Esophagus squamous epithelium (tissue), 5 donors: ENCODE measurements around the gene SLC6A9. TPM values are rescaled to one million over a fixed set of nuclear protein-coding genes. Genes with fewer than 3 reads are reported as not detected.

Experiments
- DNase-seq: peaks from one replicate; lab custom pipeline; 2025; lab: John Stamatoyannopoulos, UW
- H3K27ac ChIP-seq, 4 donors: fragments of 200-600 bp; sonication (generic); one replicate each; pipeline ENCODE4 v1.5.1; 2016 to 2019; ENCODE audit warnings: mild to moderate bottlenecking in 1 of 4
- H3K27me3 ChIP-seq, 4 donors: fragments of 200-600 bp; sonication (generic); 1 replicate in 3 of 4; 2 replicates in 1 of 4; pipeline versions ENCODE4 v1.5.1 to v1.6.0; 2017 to 2021; ENCODE audit warnings: antibody characterized with exemption in 1 of 4
- H3K36me3 ChIP-seq, 3 donors: fragments of 200-600 bp; sonication (generic); one replicate each; pipeline ENCODE4 v1.5.1; 2016 to 2019
- H3K4me1 ChIP-seq, 3 donors: fragments of 200-600 bp; sonication (generic); one replicate each; pipeline ENCODE4 v1.5.1; 2017 to 2019
- H3K4me3 ChIP-seq, 4 donors: fragments of 200-600 bp; sonication (generic); 1 replicate in 3 of 4; 2 replicates in 1 of 4; pipeline ENCODE4 v1.5.1; 2016 to 2019; ENCODE audit warnings: mild to moderate bottlenecking in 2 of 4, moderate library complexity in 1 of 4
- H3K9me3 ChIP-seq, 3 donors: fragments of 200-600 bp; sonication (generic); one replicate each; pipeline ENCODE4 v1.5.1; 2016 to 2019
- POLR2A ChIP-seq, 4 donors: fragments of 450-650 bp; IDR thresholded peaks; one replicate each; pipeline ENCODE4 v1.6.1; 2017; ENCODE audit warnings: antibody characterized with exemption in 4 of 4, mild to moderate bottlenecking in 4 of 4, moderate library complexity in 3 of 4
- WGBS, 2 donors: methylation state at CpG; one replicate each; pipeline ENCODE4 v1.1.5; 2018; 5-methylcytosine and 5-hydroxymethylcytosine counted together
- intact Hi-C: fragments of 100-400 bp; cut with DNase I; formaldehyde crosslinking; loops from one replicate; pipeline ENCODE4 v1.15.0; 2022
- total RNA-seq, 4 donors: library from RNA; depleted of rRNA; stranded (reverse); fragments of >200 nt; gene quantifications; one replicate each; pipeline ENCODE4 v1.1.0, GENCODE V29; 2016
- TF ChIP-seq, protein P1 (sequence below), 6 experiments: fragments of 450-650 bp in 4 of 6; fragments of 200-600 bp in 2 of 6; sonication (generic) in 2 of 6; IDR thresholded peaks; one replicate each; pipeline ENCODE4 v1.5.1; 2016 to 2019; ENCODE audit warnings: antibody characterized with exemption in 6 of 6, mild to moderate bottlenecking in 4 of 6, moderate library complexity in 4 of 6
- donor health status: DM: yes; HTN: yes; CAD: no.

Gene SLC6A9
- total RNA-seq, 4 donors from 2014 or later = 10.4 to 40.0 (median 23.2) TPM

DNA sequence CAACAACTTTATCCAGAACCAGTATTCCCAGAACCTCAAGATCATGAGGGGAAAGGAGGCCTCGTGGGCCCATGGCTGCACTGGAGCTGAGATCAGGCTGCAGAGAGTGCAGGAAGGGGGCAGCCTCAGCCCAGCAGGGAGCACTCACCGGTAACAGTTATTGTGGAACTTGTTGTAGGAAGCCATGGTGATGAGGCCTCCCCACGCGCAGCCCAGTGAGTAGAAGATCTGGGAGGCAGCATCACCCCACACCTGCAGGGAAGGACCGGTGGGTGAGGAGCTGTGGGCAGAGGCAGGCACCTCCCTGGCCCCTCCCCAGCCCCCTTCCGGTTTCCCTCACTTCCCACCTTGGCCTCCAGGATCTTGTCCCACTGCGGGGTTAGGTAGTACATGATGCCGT is 29.1 kb downstream of the SLC6A9 start:
- WGBS, 2 donors = 74 to 85% methylated on average over 4 to 8 of the region's 8 CpGs
- intact Hi-C loops = loop anchor here (5.0 kb wide), 1 partner anchor 35 kb away; no protein-coding TSS in a partner anchor
- peaks cover 0 to 15% (median 4%) of the 10 kb centered on the region in 3 donors for H3K4me1 ChIP-seq
- no peak overlapping the region for H3K27ac ChIP-seq
- TF ChIP-seq POLR2A (IDR thresholded peaks at IDR 0.05) = no peak
- H3K27me3 ChIP-seq = no peaks in the 10 kb centered on the region
- DNase-seq = no peak
- no peak overlapping the region for H3K4me3 ChIP-seq
- peaks cover 0 to 87% (median 0%) of the 10 kb centered on the region in 3 donors for H3K36me3 ChIP-seq
- no peaks in the 10 kb centered on the region for H3K9me3 ChIP-seq

DNA sequence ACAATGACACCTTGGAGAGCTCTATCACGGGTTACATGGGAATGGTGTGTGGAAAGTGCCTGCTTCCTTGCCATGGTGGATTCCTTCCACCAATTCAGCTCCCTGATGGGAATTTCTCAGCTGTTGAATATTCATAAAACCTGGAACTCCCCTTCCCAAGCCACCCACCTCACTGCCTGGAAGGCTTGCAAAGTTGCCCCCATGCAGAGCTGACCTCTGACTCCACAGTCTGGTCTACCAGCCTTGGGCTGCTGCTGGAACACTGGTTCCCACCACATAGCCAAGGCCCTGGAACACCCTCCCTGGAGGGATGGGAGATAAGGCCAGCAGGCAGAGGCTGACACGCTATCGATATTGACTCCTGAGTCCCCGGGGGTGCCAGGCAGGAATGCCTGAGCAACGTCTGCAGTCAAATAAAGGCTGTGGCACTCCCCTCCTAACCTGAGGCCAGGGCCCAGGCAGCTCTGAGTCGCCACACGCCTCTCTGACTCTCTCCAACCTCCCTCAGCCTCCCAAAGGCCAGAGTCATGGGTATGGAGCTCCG is 31.1 kb downstream of the SLC6A9 start:
- H3K36me3 ChIP-seq = peaks cover 0 to 81% (median 0%) of the 10 kb centered on the region in 3 donors
- H3K4me3 ChIP-seq = no peak overlapping the region
- H3K27ac ChIP-seq = no peak overlapping the region
- TF ChIP-seq, protein P1, sequence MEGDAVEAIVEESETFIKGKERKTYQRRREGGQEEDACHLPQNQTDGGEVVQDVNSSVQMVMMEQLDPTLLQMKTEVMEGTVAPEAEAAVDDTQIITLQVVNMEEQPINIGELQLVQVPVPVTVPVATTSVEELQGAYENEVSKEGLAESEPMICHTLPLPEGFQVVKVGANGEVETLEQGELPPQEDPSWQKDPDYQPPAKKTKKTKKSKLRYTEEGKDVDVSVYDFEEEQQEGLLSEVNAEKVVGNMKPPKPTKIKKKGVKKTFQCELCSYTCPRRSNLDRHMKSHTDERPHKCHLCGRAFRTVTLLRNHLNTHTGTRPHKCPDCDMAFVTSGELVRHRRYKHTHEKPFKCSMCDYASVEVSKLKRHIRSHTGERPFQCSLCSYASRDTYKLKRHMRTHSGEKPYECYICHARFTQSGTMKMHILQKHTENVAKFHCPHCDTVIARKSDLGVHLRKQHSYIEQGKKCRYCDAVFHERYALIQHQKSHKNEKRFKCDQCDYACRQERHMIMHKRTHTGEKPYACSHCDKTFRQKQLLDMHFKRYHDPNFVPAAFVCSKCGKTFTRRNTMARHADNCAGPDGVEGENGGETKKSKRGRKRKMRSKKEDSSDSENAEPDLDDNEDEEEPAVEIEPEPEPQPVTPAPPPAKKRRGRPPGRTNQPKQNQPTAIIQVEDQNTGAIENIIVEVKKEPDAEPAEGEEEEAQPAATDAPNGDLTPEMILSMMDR (IDR thresholded peaks at IDR 0.05) = no peak
- TF ChIP-seq POLR2A (IDR thresholded peaks at IDR 0.05) = no peak
- H3K9me3 ChIP-seq = no peaks in the 10 kb centered on the region
- DNase-seq = no peak
- no peaks in the 10 kb centered on the region for H3K27me3 ChIP-seq
- peaks cover 0 to 19% (median 5%) of the 10 kb centered on the region in 3 donors for H3K4me1 ChIP-seq
- intact Hi-C loops = loop anchor here (5.0 kb wide), 1 partner anchor 37 kb away; no protein-coding TSS in a partner anchor
- WGBS, 2 donors = 67% methylated on average over 7 of the region's 8 CpGs; no CpG with 5 or more reads in 1 of the 2 donors

DNA sequence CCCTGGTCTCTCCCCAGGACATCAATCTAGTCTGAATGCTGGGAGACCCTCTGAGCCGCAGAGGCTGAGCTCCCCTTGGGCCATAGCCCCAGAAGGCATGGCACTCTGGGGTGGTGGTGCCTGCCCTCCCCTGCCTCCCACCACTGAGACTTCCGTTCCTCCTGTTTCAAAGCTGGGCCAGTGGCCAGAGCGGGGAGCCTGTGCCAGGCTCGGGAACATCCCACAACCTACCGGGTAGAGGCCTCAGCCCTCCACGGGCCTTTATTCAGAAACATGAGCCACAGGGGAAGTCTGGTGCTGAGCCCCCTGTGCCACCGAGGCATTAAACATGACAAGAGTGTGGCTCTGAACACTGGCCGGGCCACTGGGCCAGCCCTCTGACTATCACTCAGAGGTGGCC is 31.8 kb downstream of the SLC6A9 start:
- intact Hi-C loops = no loop called here

DNA sequence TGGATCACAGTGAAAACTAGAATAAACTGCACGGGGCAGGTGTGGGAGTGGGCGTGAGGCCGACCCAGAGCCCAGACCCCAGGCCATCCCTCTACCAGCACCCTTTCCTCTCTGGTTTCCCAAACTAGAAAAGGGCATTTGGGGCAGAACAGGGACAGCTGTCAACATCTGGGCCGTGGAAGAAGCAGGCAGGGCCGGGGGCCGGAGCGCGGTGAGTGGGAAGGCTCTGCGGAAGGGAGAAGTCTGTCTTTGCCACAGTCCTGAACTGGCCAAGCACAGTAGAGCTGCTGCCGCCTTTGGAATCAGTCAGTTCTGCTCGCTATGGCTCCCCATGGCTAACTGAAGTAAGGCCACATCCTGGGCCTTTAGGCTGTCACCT is 33.3 kb downstream of the SLC6A9 start:
- TF ChIP-seq POLR2A (IDR thresholded peaks at IDR 0.05) = no peak
- TF ChIP-seq, protein P1 (IDR thresholded peaks at IDR 0.05) = no peak
- Histone ChIP-seq H3K4me1 (peaks cover 0 to 30% (median 5%) of the 10 kb centered on the region in 3 donors), H3K27ac (no peak overlapping the region), H3K4me3 (no peak overlapping the region), H3K9me3 (no peaks in the 10 kb centered on the region), H3K36me3 (peaks cover 0 to 60% (median 0%) of the 10 kb centered on the region in 3 donors), H3K27me3 (no peaks in the 10 kb centered on the region)
- DNase-seq = no peak
- 82 to 93% methylated on average over 11 of the region's 11 CpGs for WGBS, 2 donors
- intact Hi-C loops = no loop called here

More for the DNA sequence above, 31.8 kb downstream of the SLC6A9 start:
- DNase-seq = no peak
- Histone ChIP-seq H3K27ac (no peak overlapping the region), H3K4me3 (no peak overlapping the region), H3K27me3 (no peaks in the 10 kb centered on the region), H3K4me1 (peaks cover 0 to 19% (median 5%) of the 10 kb centered on the region in 3 donors), H3K9me3 (no peaks in the 10 kb centered on the region), H3K36me3 (peaks cover 0 to 74% (median 0%) of the 10 kb centered on the region in 3 donors)
- WGBS, 2 donors = 47% methylated on average over 3 of the region's 8 CpGs; no CpG with 5 or more reads in 1 of the 2 donors
- TF ChIP-seq, protein P1 (IDR thresholded peaks at IDR 0.05) = no peak
- no peak for TF ChIP-seq POLR2A (IDR thresholded peaks at IDR 0.05)

DNA sequence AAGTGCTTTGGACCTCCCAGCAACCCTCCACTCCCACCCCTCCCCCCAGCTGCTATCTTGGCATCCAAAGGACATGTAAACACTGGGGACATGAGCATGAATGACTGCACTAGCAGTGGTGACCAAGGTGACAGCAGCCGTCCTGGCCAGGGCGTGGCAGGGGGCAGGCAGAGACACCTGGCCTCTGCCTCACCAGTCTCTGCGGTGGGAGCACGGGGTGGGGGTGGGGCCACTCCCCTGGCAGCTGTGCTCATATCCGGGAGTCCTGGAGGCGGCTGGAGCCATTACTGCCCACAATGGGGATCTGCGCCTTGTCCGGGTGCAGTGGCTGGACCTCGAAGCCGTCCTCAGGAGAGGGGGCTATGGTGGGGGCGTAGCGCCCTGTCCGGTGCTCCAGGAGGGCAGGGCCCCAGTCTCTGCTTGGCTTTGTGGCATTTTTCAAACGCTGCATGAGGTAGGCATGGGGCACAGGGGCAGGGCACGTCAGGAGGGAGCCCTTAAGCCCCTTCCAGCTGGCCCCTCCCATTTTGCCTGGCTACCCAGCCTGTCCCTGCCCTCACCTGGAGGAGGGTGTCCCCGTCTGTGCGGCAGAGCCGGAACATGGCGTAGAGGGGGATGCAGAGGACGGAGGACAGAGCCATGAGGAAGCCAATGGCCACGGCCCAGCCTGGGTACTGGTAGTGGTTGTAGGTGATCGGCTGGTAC is 33.8 kb downstream of the SLC6A9 start:
- H3K4me1 ChIP-seq = peaks cover 5 to 34% (median 5%) of the 10 kb centered on the region in 3 donors
- H3K9me3 ChIP-seq = no peaks in the 10 kb centered on the region
- peaks cover 0 to 55% (median 0%) of the 10 kb centered on the region in 3 donors for H3K36me3 ChIP-seq
- WGBS, 2 donors = 86 to 87% methylated on average over 5 of the region's 22 CpGs
- intact Hi-C loops = no loop called here
- DNase-seq = no peak
- H3K27ac ChIP-seq = no peak overlapping the region
- no peaks in the 10 kb centered on the region for H3K27me3 ChIP-seq
- no peak overlapping the region for H3K4me3 ChIP-seq
- TF ChIP-seq POLR2A (IDR thresholded peaks at IDR 0.05) = no peak
- TF ChIP-seq, protein P1 (IDR thresholded peaks at IDR 0.05) = no peak
